KOPT-K1 (cell line): ENCODE data around the gene GLIS1.
"Not testable (repeated sequence)": the region's sequence is repeated elsewhere in the genome, so short reads cannot be mapped to it uniquely, and the experiment has no call there.

Experiments
- H3K27ac ChIP-seq: fragments of 200-600 bp; sonication (generic); 2 replicates; pipeline ENCODE4 v1.5.1; 2016; ENCODE audit warnings: antibody characterized with exemption, mild to moderate bottlenecking, low read depth, low read length; ENCODE audit not compliant: poor library complexity, severe bottlenecking
- H3K36me3 ChIP-seq: fragments of 200-600 bp; sonication (generic); 2 replicates; pipeline ENCODE4 v1.5.1; 2017; ENCODE audit warnings: antibody characterized with exemption, mild to moderate bottlenecking, low read length, moderate library complexity; ENCODE audit not compliant: insufficient read depth
- H3K9me3 ChIP-seq: fragments of 200-600 bp; sonication (generic); 2 replicates; pipeline ENCODE4 v1.5.1; 2017; ENCODE audit warnings: antibody characterized with exemption, low read length, mild to moderate bottlenecking; ENCODE audit not compliant: insufficient read depth, poor library complexity, severe bottlenecking

GLIS1 gene

DNA sequence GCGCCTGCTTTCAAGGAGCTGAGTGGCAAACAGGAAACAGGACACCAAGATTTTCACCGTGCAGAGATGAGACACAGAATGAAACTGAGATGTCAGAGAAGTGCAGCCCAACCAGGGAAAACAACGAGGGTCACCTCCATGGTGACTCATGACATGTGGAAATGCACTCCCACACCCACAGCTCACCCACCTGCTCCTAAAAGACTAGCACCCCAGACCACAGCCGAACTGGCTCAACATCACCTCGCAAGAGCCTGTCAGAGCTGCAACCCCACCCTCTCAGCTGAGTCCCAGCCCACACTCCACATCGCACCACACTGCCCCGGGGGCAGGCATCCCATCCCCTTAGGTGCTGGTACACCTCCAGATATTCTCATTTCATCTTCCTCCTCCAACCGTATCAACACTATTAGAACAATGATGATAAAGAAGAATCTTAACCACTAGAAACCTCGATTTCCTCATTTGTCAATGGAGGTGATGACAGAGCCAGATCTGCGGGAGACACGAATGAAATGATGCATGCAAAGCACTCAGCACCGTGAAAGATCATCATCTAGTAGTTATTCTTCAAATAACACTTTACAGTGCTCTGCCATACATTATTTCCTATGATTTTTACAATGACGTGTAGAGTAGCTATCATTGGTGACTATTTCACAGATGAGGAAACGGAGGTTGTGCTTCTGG, 176.5 kb downstream of the GLIS1 start:
- Histone ChIP-seq H3K9me3 (no peaks in the 10 kb centered on the region), H3K27ac (no peak overlapping the region), H3K36me3 (no peaks in the 10 kb centered on the region)

GRCh38 chr1:53561503-53562105, 177.4 kb downstream of the GLIS1 start:
- no peaks in the 10 kb centered on the region for H3K9me3 ChIP-seq
- no peaks in the 10 kb centered on the region for H3K36me3 ChIP-seq
- H3K27ac ChIP-seq: no peak overlapping the region

DNA sequence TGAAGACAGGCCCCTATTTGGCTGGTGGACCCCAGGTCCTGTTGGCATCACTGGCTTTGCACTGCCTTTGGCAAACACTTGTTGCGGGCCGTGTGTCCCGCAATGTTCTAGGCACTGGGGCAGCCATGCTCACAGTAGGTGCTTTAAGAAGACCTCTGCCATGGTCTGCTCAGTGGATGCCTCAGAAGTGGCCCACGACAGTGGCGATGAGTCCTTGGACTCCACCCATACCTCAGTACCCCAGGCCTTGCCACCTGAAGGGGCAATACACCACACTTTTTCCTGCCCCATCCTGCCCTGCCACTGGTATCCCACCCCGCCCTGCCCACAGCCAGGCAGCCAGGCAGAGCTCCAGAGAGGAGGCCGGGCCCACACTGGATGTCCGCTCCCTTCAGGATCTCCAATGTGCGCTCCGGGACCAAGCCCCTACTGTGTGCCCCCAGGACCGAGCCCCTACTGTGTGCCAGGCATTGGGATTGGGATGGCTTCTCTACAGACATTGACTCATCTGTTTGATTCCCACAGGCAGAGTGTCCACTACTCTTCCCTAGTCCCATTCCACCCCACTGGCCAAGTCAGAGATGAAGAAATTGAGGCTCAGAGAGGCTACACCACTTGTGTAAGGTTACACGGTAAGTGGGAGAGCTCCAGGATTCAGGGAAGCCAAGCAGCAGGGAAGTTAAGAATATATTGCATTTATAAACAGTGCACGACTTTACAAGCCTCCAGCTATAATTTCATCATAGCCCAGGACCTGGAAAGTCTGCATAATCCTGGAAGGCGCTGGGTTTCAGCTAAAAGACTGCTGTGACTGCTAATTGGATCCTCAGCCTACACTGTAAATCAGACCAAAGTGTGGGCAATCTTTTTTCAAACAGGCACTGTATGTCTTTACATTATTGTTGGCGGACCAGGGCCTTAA, 178.1 kb downstream of the GLIS1 start:
- Histone ChIP-seq H3K27ac (no peak overlapping the region), H3K36me3 (no peaks in the 10 kb centered on the region), H3K9me3 (no peaks in the 10 kb centered on the region)

GRCh38 chr1:53559854-53560580, 178.9 kb downstream of the GLIS1 start:
- Histone ChIP-seq H3K9me3 (no peaks in the 10 kb centered on the region), H3K27ac (no peak overlapping the region), H3K36me3 (no peaks in the 10 kb centered on the region)

GRCh38 chr1:53559391-53559815, 179.6 kb downstream of the GLIS1 start:
- Histone ChIP-seq H3K36me3 (no peaks in the 10 kb centered on the region), H3K9me3 (no peaks in the 10 kb centered on the region), H3K27ac (no peak overlapping the region)

- H3K36me3 ChIP-seq: no peaks in the 10 kb centered on the region
- no peak overlapping the region for H3K27ac ChIP-seq
- H3K9me3 ChIP-seq: no peaks in the 10 kb centered on the region
Observed at GRCh38 chr1:53558739-53559315, 180.1 kb downstream of the GLIS1 start.

DNA sequence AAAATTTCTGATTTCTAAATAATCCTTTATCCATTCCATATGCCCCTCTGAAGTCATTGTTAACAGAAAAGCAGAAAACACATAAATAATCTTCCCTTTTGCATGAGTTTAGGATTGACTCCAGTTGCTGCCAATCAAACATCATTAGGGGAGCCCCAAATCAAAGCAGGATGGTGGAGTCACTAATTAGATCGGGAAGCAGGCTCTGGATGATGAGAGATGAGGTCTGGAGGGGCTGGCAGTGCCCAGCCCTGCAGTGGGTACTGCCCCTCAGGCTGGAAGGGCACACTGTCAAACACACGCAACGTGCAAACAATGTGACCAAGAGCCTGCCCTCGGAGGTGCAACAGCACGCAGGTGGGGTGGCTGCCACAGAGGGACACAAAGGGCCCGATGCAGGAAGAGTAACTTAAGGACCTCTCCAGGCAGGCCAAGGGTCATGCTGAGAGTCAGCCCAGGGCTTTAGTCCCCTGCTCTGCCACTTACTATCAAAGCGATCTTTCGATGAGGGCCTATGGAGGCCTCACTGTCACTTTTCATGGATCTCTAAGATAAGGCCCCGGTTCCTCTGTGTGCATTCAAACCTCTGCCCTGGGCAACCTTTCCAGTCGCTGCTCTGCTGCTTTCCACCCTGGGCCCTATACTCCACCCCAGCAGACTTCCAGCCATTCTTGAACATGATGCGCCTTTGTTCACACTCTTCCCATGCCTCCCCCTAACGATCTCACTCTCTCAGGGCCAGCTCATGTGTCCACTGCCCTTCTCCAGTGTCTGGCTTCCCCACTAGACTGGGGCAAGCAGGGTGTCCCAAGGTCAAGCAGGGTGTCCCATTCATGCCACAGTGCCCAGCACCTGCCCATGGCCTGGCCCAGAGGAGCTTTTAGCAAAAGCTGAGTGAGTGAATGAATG, 180.9 kb downstream of the GLIS1 start:
- H3K36me3 ChIP-seq: no peaks in the 10 kb centered on the region
- H3K9me3 ChIP-seq: no peaks in the 10 kb centered on the region
- H3K27ac ChIP-seq: no peak overlapping the region

DNA sequence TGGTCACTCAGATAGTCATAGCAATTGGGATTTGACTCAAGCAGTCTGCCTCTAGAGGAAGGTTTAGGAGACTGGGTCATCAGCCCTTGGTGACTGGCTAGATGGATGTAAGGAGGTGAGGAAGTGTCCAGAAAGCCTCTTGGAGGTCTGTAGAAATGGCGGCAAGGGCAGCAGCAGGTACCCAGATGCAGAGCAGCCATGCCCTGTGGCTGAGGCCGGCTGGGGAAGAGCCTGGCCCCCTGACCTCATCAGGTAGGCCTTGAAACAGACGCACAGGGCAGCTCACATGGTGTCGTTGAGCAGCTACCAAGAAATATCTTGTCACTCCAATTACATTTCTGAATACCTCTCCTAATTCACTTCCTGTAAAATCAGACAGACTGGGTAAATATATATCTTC, 181.6 kb downstream of the GLIS1 start:
- Histone ChIP-seq H3K36me3 (no peaks in the 10 kb centered on the region), H3K9me3 (no peaks in the 10 kb centered on the region), H3K27ac (no peak overlapping the region)

DNA sequence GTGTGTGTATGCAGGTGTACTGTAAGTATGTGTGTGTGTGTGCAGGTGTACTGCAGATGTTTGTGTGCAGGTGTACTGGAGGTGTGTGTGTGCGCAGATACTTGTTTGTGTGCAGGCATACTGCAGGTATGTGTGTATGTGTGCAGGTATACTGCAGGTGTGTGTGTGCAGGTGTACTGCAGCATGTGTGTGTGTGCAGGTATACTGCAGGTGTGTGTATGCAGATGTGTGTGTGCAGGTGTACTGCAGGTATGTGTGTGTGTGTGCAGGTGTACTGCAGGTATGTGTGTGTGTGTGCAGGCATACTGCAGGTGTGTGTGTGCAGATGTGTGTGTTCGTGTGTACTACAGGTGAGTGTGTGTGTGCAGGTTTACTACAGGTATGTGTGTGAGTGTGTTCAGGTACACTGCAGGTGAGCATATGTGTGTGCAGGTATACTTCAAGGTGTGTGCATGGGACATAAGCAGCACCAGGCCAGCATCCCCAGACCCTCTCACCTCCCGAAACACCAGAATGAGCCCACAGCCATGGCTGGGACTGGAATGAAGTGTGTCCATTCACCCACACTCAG, 182.2 kb downstream of the GLIS1 start:
- Histone ChIP-seq H3K27ac (no peak overlapping the region), H3K9me3 (no peaks in the 10 kb centered on the region), H3K36me3 (no peaks in the 10 kb centered on the region)

DNA sequence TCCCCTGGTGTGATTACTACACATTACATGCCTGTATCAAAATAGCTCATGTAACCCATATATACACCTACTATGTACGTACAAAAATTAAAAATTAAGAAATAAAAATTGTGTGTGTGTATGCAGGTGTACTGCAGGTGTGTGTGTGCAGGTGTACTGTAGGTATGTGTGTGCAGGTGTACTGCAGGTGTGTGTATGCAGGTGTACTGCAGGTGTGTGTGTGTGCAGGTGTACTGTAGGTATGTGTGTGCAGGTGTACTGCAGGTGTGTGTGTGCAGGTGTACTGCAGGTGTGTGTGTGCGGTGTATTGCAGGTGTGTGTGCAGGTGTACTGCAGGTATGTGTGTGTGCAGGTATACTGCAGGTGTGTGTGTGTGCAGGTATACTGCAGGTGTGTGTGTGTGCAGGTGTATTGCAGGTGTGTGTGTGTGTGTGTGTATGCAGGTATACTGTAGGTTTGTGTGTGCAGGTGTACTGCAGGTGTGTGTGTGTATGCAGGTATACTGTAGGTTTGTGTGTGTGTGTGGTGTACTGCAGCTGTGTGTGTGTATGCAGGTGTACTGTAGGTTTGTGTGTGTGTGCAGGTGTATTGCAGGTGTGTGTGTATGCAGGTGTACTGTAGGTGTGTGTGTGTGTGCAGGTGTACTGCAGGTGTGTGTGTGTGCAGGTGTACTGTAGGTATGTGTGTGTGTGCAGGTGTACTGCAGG, 183.2 kb downstream of the GLIS1 start:
- not testable (repeated sequence) for H3K27ac ChIP-seq, H3K9me3 ChIP-seq, H3K36me3 ChIP-seq

- Histone ChIP-seq H3K9me3 (no peaks in the 10 kb centered on the region), H3K36me3 (no peaks in the 10 kb centered on the region), H3K27ac (no peak overlapping the region)
Observed at GRCh38 chr1:53554592-53555305, 184.2 kb downstream of the GLIS1 start.

- Histone ChIP-seq H3K9me3 (no peaks in the 10 kb centered on the region), H3K27ac (no peak overlapping the region), H3K36me3 (no peaks in the 10 kb centered on the region)
Observed at GRCh38 chr1:53553734-53554509, 185.0 kb downstream of the GLIS1 start.
